CD4-positive, alpha-beta T cell (primary cell): ENCODE measurements around the gene TTLL8. TPM values are rescaled to one million over a fixed set of nuclear protein-coding genes. Genes with fewer than 3 reads are reported as not detected.
A peak's percentile ranks its signal among the peaks of the same experiment; 100 is the strongest.

Experiments
- ATAC-seq: fragments of 200-7000 bp; cut with Tn5 transposase; one replicate; pipeline ENCODE4 v1.10.0; 2022; ENCODE audit warnings: mild to moderate bottlenecking; ENCODE audit not compliant: poor library complexity
- CTCF ChIA-PET: fragments of 350-600 bp; sonication (Branson Sonifier 250); formaldehyde crosslinking; loops from one replicate; lab custom pipeline; 2021; ENCODE audit warnings: antibody characterized with exemption, inconsistent platforms; lab: Charles Lee
- POLR2A ChIA-PET: fragments of 350-600 bp; sonication (Branson Sonifier 250); formaldehyde crosslinking; loops from one replicate; lab custom pipeline; 2021; ENCODE audit warnings: antibody characterized with exemption, inconsistent platforms; lab: Charles Lee
- DNase-seq, 14 experiments: peaks; one replicate each; pipeline ENCODE4 v3.0.0-alpha.2; 2013 to 2020; ENCODE audit warnings: mixed read lengths in 2 of 14
- H3K27ac ChIP-seq, 2 donors: one replicate each; pipeline versions ENCODE4 v1.5.1 to v1.7.0; 2013; ENCODE audit warnings: low read length in 2 of 2, low read depth in 1 of 2, mild to moderate bottlenecking in 1 of 2
- H3K27me3 ChIP-seq, 2 experiments: 1 replicate in 1 of 2; 2 replicates in 1 of 2; pipeline versions ENCODE4 v1.6.1 to v1.7.0; 2013; ENCODE audit warnings: low read length in 2 of 2, control low read depth in 1 of 2, mild to moderate bottlenecking in 1 of 2, moderate library complexity in 1 of 2; ENCODE audit not compliant: insufficient read depth in 2 of 2, control insufficient read depth in 1 of 2
- H3K36me3 ChIP-seq: one replicate; pipeline ENCODE4 v1.6.1; 2013; ENCODE audit warnings: low read length, control low read depth; ENCODE audit not compliant: insufficient read depth
- H3K4me1 ChIP-seq: one replicate; pipeline ENCODE4 v1.6.1; 2013; ENCODE audit warnings: low read length, control low read depth; ENCODE audit not compliant: insufficient read depth
- H3K4me3 ChIP-seq: one replicate; pipeline ENCODE4 v1.5.1; 2013; ENCODE audit warnings: mild to moderate bottlenecking, low read length, moderate library complexity
- H3K9me3 ChIP-seq, 2 experiments: 1 replicate in 1 of 2; 2 replicates in 1 of 2; pipeline versions ENCODE4 v1.6.1 to v1.7.0; 2013; ENCODE audit warnings: low read length in 2 of 2, mild to moderate bottlenecking in 2 of 2, control low read depth in 1 of 2, moderate library complexity in 1 of 2; ENCODE audit not compliant: control insufficient read depth in 1 of 2, insufficient read depth in 1 of 2
- H3K27ac Mint-ChIP-seq: one replicate; pipeline ENCODE4 v1.8.0; 2020; ENCODE audit warnings: mixed read lengths
- H3K27me3 Mint-ChIP-seq: one replicate; pipeline ENCODE4 v1.8.0; 2021; ENCODE audit warnings: mixed read lengths
- H3K36me3 Mint-ChIP-seq: one replicate; pipeline ENCODE4 v1.8.0; 2021; ENCODE audit warnings: low read depth, mixed read lengths
- H3K4me1 Mint-ChIP-seq: one replicate; pipeline ENCODE4 v1.8.0; 2021; ENCODE audit warnings: low read depth, mixed read lengths
- H3K4me3 Mint-ChIP-seq: one replicate; pipeline ENCODE4 v1.8.0; 2020; ENCODE audit warnings: mild to moderate bottlenecking, mixed read lengths
- H3K9me3 Mint-ChIP-seq: one replicate; pipeline ENCODE4 v1.8.0; 2020; ENCODE audit warnings: mixed read lengths
- CTCF ChIP-seq: fragments of 200-600 bp; IDR thresholded peaks from one replicate; pipeline ENCODE4 v1.8.0; 2022; ENCODE audit warnings: antibody characterized with exemption, mild to moderate bottlenecking
- intact Hi-C, 2 experiments: fragments of 100-400 bp; cut with DNase I in 1 of 2; cut with micrococcal nuclease in 1 of 2; formaldehyde crosslinking; loops; one replicate each; pipeline versions ENCODE4 v1.15.1 to v1.9.0; 2023 to 2025; cut with DNase I, micrococcal nuclease
- total RNA-seq, 174 experiments: library from RNA in 2 of 174; stranded (reverse) in 2 of 174; gene quantifications; one replicate each; pipeline ENCODE4 v1.2.3 and lab custom pipeline; 2021 to 2026

Gene TTLL8
- total RNA-seq, 2 experiments from 2014 or later, result not detected

GRCh38 chr22:50030297-50031188 lies 27.6 kb downstream of the TTLL8 start:
- peaks cover 7% of the 10 kb centered on the region for H3K4me1 Mint-ChIP-seq
- peak; percentile 86 for TF ChIP-seq CTCF
- H3K36me3 Mint-ChIP-seq, result no peaks in the 10 kb centered on the region
- H3K27ac Mint-ChIP-seq, result no peak overlapping the region
- peaks cover 14% of the 10 kb centered on the region for H3K27me3 Mint-ChIP-seq
- ChIA-PET CTCF (interaction anchor here (0.5 to 2.3 kb wide), 27 partner anchors 12 to 263 kb away, joined by 3 to 36 read pairs (median 4); partner anchors contain the start of genes IL17REL and PIM3), POLR2A (interaction anchor here (0.7 to 2.1 kb wide), 6 partner anchors 63 to 263 kb away, joined by 3 to 14 read pairs (median 4); no protein-coding TSS in a partner anchor)
- intact Hi-C loops, result loop anchor here (1.0 to 10.0 kb wide), 6 partner anchors 38 to 263 kb away; no protein-coding TSS in a partner anchor
- H3K4me1 ChIP-seq, result peaks cover 23% of the 10 kb centered on the region
- H3K9me3 ChIP-seq, result peaks cover 0 to under 1% of the 10 kb centered on the region in 2 experiments
- ATAC-seq (peak; percentile 95), DNase-seq (peak; percentile 69 to 93 (median 78))
- no peaks in the 10 kb centered on the region for H3K36me3 ChIP-seq
- no peaks in the 10 kb centered on the region for H3K9me3 Mint-ChIP-seq
- peaks cover 9 to 22% of the 10 kb centered on the region in 2 experiments for H3K27me3 ChIP-seq
- H3K4me3 ChIP-seq, result no peak overlapping the region
- H3K27ac ChIP-seq, result no peak overlapping the region
- H3K4me3 Mint-ChIP-seq, result no peak overlapping the region

GRCh38 chr22:50027639-50028537 lies 30.2 kb downstream of the TTLL8 start:
- peaks cover 10% of the 10 kb centered on the region for H3K27me3 Mint-ChIP-seq
- Histone ChIP-seq H3K27me3 (peaks cover 3 to 6% of the 10 kb centered on the region in 2 experiments), H3K9me3 (no peaks in the 10 kb centered on the region), H3K27ac (no peak overlapping the region), H3K4me1 (peaks cover 23% of the 10 kb centered on the region), H3K36me3 (no peaks in the 10 kb centered on the region), H3K4me3 (no peak overlapping the region)
- ATAC-seq, result peak; percentile 30
- CTCF ChIA-PET, result interaction anchor here (1.3 kb wide), 1 partner anchor 21 kb away, joined by 3 read pairs; no protein-coding TSS in a partner anchor
- no peaks in the 10 kb centered on the region for H3K36me3 Mint-ChIP-seq
- POLR2A ChIA-PET, result interaction anchor here (1.0 kb wide), 1 partner anchor 66 kb away, joined by 4 read pairs; no protein-coding TSS in a partner anchor
- DNase-seq, result peak in 13 of 14 experiments; percentile 30 to 83 (median 41)
- H3K27ac Mint-ChIP-seq, result no peak overlapping the region
- H3K4me3 Mint-ChIP-seq, result no peak overlapping the region
- intact Hi-C loops, result no loop called here
- H3K9me3 Mint-ChIP-seq, result no peaks in the 10 kb centered on the region
- H3K4me1 Mint-ChIP-seq, result peaks cover 7% of the 10 kb centered on the region
- no peak for TF ChIP-seq CTCF

GRCh38 chr22:50025993-50026392 lies 32.1 kb downstream of the TTLL8 start:
- no peaks in the 10 kb centered on the region for H3K9me3 Mint-ChIP-seq
- ChIA-PET CTCF (no interaction called here), POLR2A (no interaction called here)
- peaks cover 23% of the 10 kb centered on the region for H3K4me1 ChIP-seq
- H3K4me3 ChIP-seq, result no peak overlapping the region
- no peak overlapping the region for H3K27ac Mint-ChIP-seq
- no peak for TF ChIP-seq CTCF
- peaks cover 7% of the 10 kb centered on the region for H3K4me1 Mint-ChIP-seq
- ATAC-seq (no peak), DNase-seq (no peak)
- no peak overlapping the region for H3K27ac ChIP-seq
- no peaks in the 10 kb centered on the region for H3K36me3 ChIP-seq
- no peaks in the 10 kb centered on the region for H3K9me3 ChIP-seq
- peaks cover 0 to 3% of the 10 kb centered on the region in 2 experiments for H3K27me3 ChIP-seq
- intact Hi-C loops, result no loop called here
- H3K36me3 Mint-ChIP-seq, result no peaks in the 10 kb centered on the region
- H3K27me3 Mint-ChIP-seq, result peaks cover 10% of the 10 kb centered on the region
- no peak overlapping the region for H3K4me3 Mint-ChIP-seq
